Stimulated activated CD8-positive, alpha-beta memory T cell treated with anti-CD3 and anti-CD28 coated beads, Interleukin-7, amount 100 ng/mL, for 48 hours (primary cell): ENCODE data around the gene LRRC71.
A peak's percentile ranks its signal among the peaks of the same experiment; 100 is the strongest.
"Not testable (repeated sequence)": the region's sequence is repeated elsewhere in the genome, so short reads cannot be mapped to it uniquely, and the experiment has no call there.

ENCODE experiments used
- DNase-seq, 2 donors: peaks; one replicate each; pipeline ENCODE4 v3.0.0-alpha.2; 2020; ENCODE audit warnings: low read depth in 1 of 2; ENCODE audit errors: extremely low read depth in 1 of 2

The LRRC71 gene

GRCh38 chr1:156926695-156927094 is 6.3 kb downstream of the LRRC71 start:
- DNase-seq: not testable (repeated sequence)

GRCh38 chr1:156927215-156928042 is 7.0 kb downstream of the LRRC71 start:
- peak; percentile 47 to 54 for DNase-seq

- no peak for DNase-seq
These were observed 7.7 kb downstream of the LRRC71 start for GRCh38 chr1:156928043-156928602.

GRCh38 chr1:156929596-156930238 is 9.3 kb downstream of the LRRC71 start:
- DNase-seq: no peak

GRCh38 chr1:156930483-156930882 is 10.1 kb downstream of the LRRC71 start:
- no peak for DNase-seq

GRCh38 chr1:156931211-156931952 is 10.9 kb downstream of the LRRC71 start:
- DNase-seq: no peak

- DNase-seq: no peak
These were observed 11.7 kb downstream of the LRRC71 start for GRCh38 chr1:156931974-156932710.

- DNase-seq: no peak
These were observed 12.7 kb downstream of the LRRC71 start for GRCh38 chr1:156933136-156933535.

- DNase-seq: no peak
These were observed 15.2 kb downstream of the LRRC71 start for GRCh38 chr1:156935505-156936128.

GRCh38 chr1:156936191-156936590 is 15.8 kb downstream of the LRRC71 start:
- no peak for DNase-seq

- DNase-seq: no peak
These were observed 16.3 kb downstream of the LRRC71 start for GRCh38 chr1:156936721-156937220.

GRCh38 chr1:156937883-156938282 is 17.5 kb downstream of the LRRC71 start:
- DNase-seq: no peak

- no peak for DNase-seq
These were observed 18.4 kb downstream of the LRRC71 start for GRCh38 chr1:156938813-156939212.

- DNase-seq: no peak
These were observed 19.4 kb downstream of the LRRC71 start for GRCh38 chr1:156939786-156940334.

GRCh38 chr1:156941675-156942074 is 21.2 kb downstream of the LRRC71 start:
- DNase-seq: no peak

- no peak for DNase-seq
These were observed 21.7 kb downstream of the LRRC71 start for GRCh38 chr1:156942176-156942575.

GRCh38 chr1:156942576-156942975 is 22.1 kb downstream of the LRRC71 start:
- DNase-seq: no peak

GRCh38 chr1:156943756-156944155 is 23.3 kb downstream of the LRRC71 start:
- no peak for DNase-seq

- no peak for DNase-seq
These were observed 23.8 kb downstream of the LRRC71 start for GRCh38 chr1:156944268-156944667.

GRCh38 chr1:156944848-156945247 is 24.4 kb downstream of the LRRC71 start:
- no peak for DNase-seq
